ENCODE results near the gene ZBTB20. TPM values are rescaled to one million over a fixed set of nuclear protein-coding genes. Genes with fewer than 3 reads are reported as not detected.

The ZBTB20 gene
- total and polyA plus RNA-seq, 10 of the 15 experiments (the other 5 are each of a cell fraction or from before 2014, with no cell fraction given): 0.20 to 5.5 (median 2.2) TPM

DNA sequence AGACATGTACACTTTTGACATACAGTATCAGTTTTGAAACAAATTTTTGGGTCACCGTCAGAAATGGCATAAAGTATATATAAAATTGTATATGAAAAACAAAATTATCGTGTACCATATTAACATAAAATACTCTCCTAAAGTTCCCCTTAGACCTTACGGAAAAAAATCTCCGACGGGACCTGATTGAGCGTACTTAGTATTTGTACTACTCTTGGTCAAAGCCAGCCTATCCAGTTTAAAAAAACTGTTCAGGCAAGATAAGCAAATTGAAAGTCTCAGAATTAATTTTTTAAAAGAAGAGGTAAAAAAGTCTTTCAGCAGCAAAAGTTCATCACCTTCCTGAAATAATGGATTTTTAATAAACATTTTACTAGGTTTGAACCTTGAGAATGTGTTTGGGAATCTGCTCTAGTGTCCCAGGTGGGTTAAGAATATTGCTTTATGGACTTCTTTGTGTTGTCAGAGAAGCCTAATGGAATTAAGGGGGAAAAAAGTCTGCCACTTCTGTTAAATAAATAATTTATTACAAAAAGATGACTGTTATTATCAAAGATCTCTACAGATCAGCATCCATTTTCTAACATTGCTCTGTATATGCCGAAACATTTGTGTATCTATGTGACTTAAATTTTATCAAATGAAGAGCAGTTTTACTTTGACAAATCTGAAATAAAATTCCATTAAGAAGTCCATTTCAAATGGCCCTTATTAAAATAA is 48.6 kb downstream of the ZBTB20 start (continued):
- TF ChIP-seq HDAC6 (IDR thresholded peaks at IDR 0.05; ENCODE audit: unreplicated experiment) (no peak), MEF2B (IDR thresholded peaks at IDR 0.05; ENCODE audit: partially characterized antibody, poor library complexity, severe bottlenecking) (no peak)

DNA sequence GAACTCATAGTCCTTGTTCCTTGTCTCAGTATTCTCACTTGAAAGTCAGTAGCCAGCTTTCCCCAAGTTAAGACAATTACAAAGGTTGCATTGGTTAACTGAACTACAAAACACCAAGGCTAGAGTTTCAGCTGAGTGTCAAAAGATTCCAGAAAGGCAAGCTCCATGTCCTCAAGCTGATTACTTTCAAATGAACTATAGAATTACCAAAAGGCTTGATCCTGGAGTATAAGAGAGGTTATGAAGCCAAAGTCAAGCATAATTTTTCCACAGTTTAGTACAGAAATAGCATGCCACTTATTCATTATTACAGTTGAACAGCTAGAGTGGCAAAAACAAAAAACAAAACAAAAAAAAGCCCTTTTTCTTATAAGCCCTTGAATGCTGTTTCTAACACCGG is 51.9 kb downstream of the ZBTB20 start:
- TF ChIP-seq ATF2 (IDR thresholded peaks at IDR 0.05; ENCODE audit: low read length) (no peak), RAD51 (IDR thresholded peaks at IDR 0.05) (no peak), ZNF207 (IDR thresholded peaks at IDR 0.05; ENCODE audit: borderline replicate concordance) (no peak), NFXL1 (IDR thresholded peaks at IDR 0.05; ENCODE audit: borderline replicate concordance) (no peak), PML (IDR thresholded peaks at IDR 0.05; ENCODE audit: low read length) (no peak), KLF5 (IDR thresholded peaks at IDR 0.05; ENCODE audit: partially characterized antibody) (no peak), NFYB (IDR thresholded peaks at IDR 0.05; ENCODE audit: insufficient read depth, low read depth, low read length) (no peak), CTCF (IDR thresholded peaks at IDR 0.05 in 2 of 3, conservative IDR thresholded peaks at IDR 0.05 in 1 of 3; ENCODE audit: control insufficient read depth in 2 of 3, extremely low read depth in 1 of 3, insufficient read depth in 1 of 3, low read depth in 3 of 3, low read length in 3 of 3) (no peak), KDM1A (IDR thresholded peaks at IDR 0.05; ENCODE audit: borderline replicate concordance) (no peak), NR2C2 (IDR thresholded peaks at IDR 0.05; ENCODE audit: borderline replicate concordance, control insufficient read depth, insufficient read length, low read depth) (no peak), YBX1 (IDR thresholded peaks at IDR 0.05) (no peak)
- Histone ChIP-seq H3K27me3 (replicated peaks in 1 of 2; ENCODE audit: control insufficient read depth in 2 of 2, insufficient read depth in 2 of 2, low read length in 1 of 2) (no peaks in the 10 kb centered on the region), H3K4me1 (ENCODE audit: control insufficient read depth, insufficient read depth, low read length) (no peaks in the 10 kb centered on the region), H3K9me3 (replicated peaks; ENCODE audit: control insufficient read depth, insufficient read depth, low read length) (no peaks in the 10 kb centered on the region), H3K79me2 (ENCODE audit: control insufficient read depth, insufficient read depth, low read length) (no peaks in the 10 kb centered on the region), H4K20me1 (ENCODE audit: control insufficient read depth, insufficient read depth) (no peaks in the 10 kb centered on the region), H2AFZ (ENCODE audit: control insufficient read depth, low read depth, low read length) (no peak overlapping the region), H3K4me3 (no peak overlapping the region), H3K9ac (ENCODE audit: control insufficient read depth, insufficient read depth, low read length) (no peak overlapping the region), H3K36me3 (ENCODE audit: control insufficient read depth in 2 of 2, insufficient read depth in 2 of 2, low read length in 1 of 2) (no peaks in the 10 kb centered on the region), H3K27ac (ENCODE audit: control insufficient read depth, insufficient read depth) (no peak overlapping the region), H3K4me2 (ENCODE audit: control insufficient read depth, insufficient read depth) (no peak overlapping the region)
- RAD21 ChIA-PET (ENCODE audit: unreplicated experiment): interaction anchor here (0.8 to 2.4 kb wide), 3 partner anchors 51 to 596 kb away, joined by 3 to 7 read pairs (median 5); no protein-coding TSS in a partner anchor
- SMC1A ChIA-PET (ENCODE audit: uncharacterized antibody, unreplicated experiment): interaction anchor here (0.8 to 4.8 kb wide), 3 partner anchors 53 to 92 kb away, joined by 4 to 27 read pairs (median 4); no protein-coding TSS in a partner anchor
- no TSS peak for BruUV-seq (replicated peaks)
- no peak for DNase-seq (ENCODE audit: low read depth, low spot score)
- POLR2A ChIA-PET: no interaction called here
- no peak for ATAC-seq
- 95% methylated on average over 1 of the region's 1 CpG for WGBS (ENCODE audit: insufficient coverage, insufficient replicate concordance, low lambda C conversion rate, missing lambda C conversion rate)
- CTCF ChIA-PET: interaction anchor here (1.3 to 3.7 kb wide), 5 partner anchors 10 to 598 kb away, joined by 3 to 11 read pairs (median 6); no protein-coding TSS in a partner anchor
- no peak for FAIRE-seq
- intact Hi-C loops (cut with micrococcal nuclease; ENCODE audit: unreplicated experiment) (loop anchor here (10.0 kb wide), 1 partner anchor 720 kb away; no protein-coding TSS in a partner anchor), in situ Hi-C loops (cut with MboI) (loop anchor here (10.0 kb wide), 1 partner anchor 600 kb away; no protein-coding TSS in a partner anchor)
